ENCODE data around the gene TAMALIN. TPM values are rescaled to one million over a fixed set of nuclear protein-coding genes. Genes with fewer than 3 reads are reported as not detected.

The TAMALIN gene
- total RNA-seq, 1 experiment from 2014 or later: not detected

- H3K27me3 Mint-ChIP-seq (ENCODE audit: unreplicated experiment): no peaks in the 10 kb centered on the region
- H3K4me1 Mint-ChIP-seq (ENCODE audit: low read depth, unreplicated experiment): peaks cover 36% of the 10 kb centered on the region
- no peak overlapping the region for H3K4me3 Mint-ChIP-seq (ENCODE audit: low read depth, unreplicated experiment)
- TF ChIP-seq CTCF (IDR thresholded peaks at IDR 0.05; ENCODE audit: unreplicated experiment): no peak
- H3K36me3 Mint-ChIP-seq (ENCODE audit: insufficient read depth, unreplicated experiment): peaks cover 11% of the 10 kb centered on the region
- DNase-seq: no peak
- H3K27ac Mint-ChIP-seq (ENCODE audit: unreplicated experiment): no peak overlapping the region
- intact Hi-C loops (cut with micrococcal nuclease; ENCODE audit: unreplicated experiment): no loop called here
- CTCF ChIA-PET: no interaction called here
- BruUV-seq (replicated peaks): no TSS peak
- peaks cover 5% of the 10 kb centered on the region for H3K9me3 Mint-ChIP-seq (ENCODE audit: low read depth, unreplicated experiment)
Measured at GRCh38 chr12:51963477-51963876, 43.3 kb upstream of the TAMALIN start.

- Mint-ChIP-seq H3K27ac (ENCODE audit: unreplicated experiment) (no peak overlapping the region), H3K4me3 (ENCODE audit: low read depth, unreplicated experiment) (no peak overlapping the region), H3K36me3 (ENCODE audit: insufficient read depth, unreplicated experiment) (peaks cover 10% of the 10 kb centered on the region), H3K27me3 (ENCODE audit: unreplicated experiment) (no peaks in the 10 kb centered on the region), H3K9me3 (ENCODE audit: low read depth, unreplicated experiment) (peaks cover 5% of the 10 kb centered on the region), H3K4me1 (ENCODE audit: low read depth, unreplicated experiment) (peaks cover 49% of the 10 kb centered on the region)
- no peak for DNase-seq
- CTCF ChIA-PET: no interaction called here
- BruUV-seq (replicated peaks): no TSS peak
- intact Hi-C loops (cut with micrococcal nuclease; ENCODE audit: unreplicated experiment): no loop called here
- TF ChIP-seq CTCF (IDR thresholded peaks at IDR 0.05; ENCODE audit: unreplicated experiment): no peak
Measured at GRCh38 chr12:51969643-51970042, 37.1 kb upstream of the TAMALIN start.

- H3K27me3 Mint-ChIP-seq (ENCODE audit: unreplicated experiment): no peaks in the 10 kb centered on the region
- TF ChIP-seq CTCF (IDR thresholded peaks at IDR 0.05; ENCODE audit: unreplicated experiment): peak; percentile 70
- no TSS peak for BruUV-seq (replicated peaks)
- H3K27ac Mint-ChIP-seq (ENCODE audit: unreplicated experiment): peak overlapping the region; percentile 82
- CTCF ChIA-PET: interaction anchor here (0.6 to 2.0 kb wide), 2 partner anchors 10 to 52 kb away, joined by 3 to 12 read pairs; no protein-coding TSS in a partner anchor
- peaks cover 12% of the 10 kb centered on the region for H3K36me3 Mint-ChIP-seq (ENCODE audit: insufficient read depth, unreplicated experiment)
- H3K4me1 Mint-ChIP-seq (ENCODE audit: low read depth, unreplicated experiment): peaks cover 58% of the 10 kb centered on the region
- intact Hi-C loops (cut with micrococcal nuclease; ENCODE audit: unreplicated experiment): no loop called here
- H3K9me3 Mint-ChIP-seq (ENCODE audit: low read depth, unreplicated experiment): no peaks in the 10 kb centered on the region
- H3K4me3 Mint-ChIP-seq (ENCODE audit: low read depth, unreplicated experiment): peak overlapping the region; percentile 52
- peak; percentile 41 for DNase-seq
Measured at GRCh38 chr12:51970904-51971646, 35.7 kb upstream of the TAMALIN start.

- DNase-seq: no peak
- CTCF ChIA-PET: interaction anchor here (0.7 to 2.0 kb wide), 2 partner anchors 10 to 76 kb away, joined by 3 to 12 read pairs; no protein-coding TSS in a partner anchor
- H3K27me3 Mint-ChIP-seq (ENCODE audit: unreplicated experiment): no peaks in the 10 kb centered on the region
- H3K27ac Mint-ChIP-seq (ENCODE audit: unreplicated experiment): peak overlapping the region; percentile 82
- intact Hi-C loops (cut with micrococcal nuclease; ENCODE audit: unreplicated experiment): no loop called here
- peaks cover 12% of the 10 kb centered on the region for H3K36me3 Mint-ChIP-seq (ENCODE audit: insufficient read depth, unreplicated experiment)
- no peak for TF ChIP-seq CTCF (IDR thresholded peaks at IDR 0.05; ENCODE audit: unreplicated experiment)
- no TSS peak for BruUV-seq (replicated peaks)
- H3K9me3 Mint-ChIP-seq (ENCODE audit: low read depth, unreplicated experiment): no peaks in the 10 kb centered on the region
- peaks cover 66% of the 10 kb centered on the region for H3K4me1 Mint-ChIP-seq (ENCODE audit: low read depth, unreplicated experiment)
- peak overlapping the region; percentile 52 for H3K4me3 Mint-ChIP-seq (ENCODE audit: low read depth, unreplicated experiment)
Measured at GRCh38 chr12:51971679-51972421, 34.9 kb upstream of the TAMALIN start.
